Femur (tissue), 1 donor: Measurements from ENCODE around the gene HOXB7.

ENCODE experiments used
- DNase-seq: peaks from one replicate; pipeline ENCODE4 v3.0.0-alpha.2; 2017

HOXB7 gene

DNA sequence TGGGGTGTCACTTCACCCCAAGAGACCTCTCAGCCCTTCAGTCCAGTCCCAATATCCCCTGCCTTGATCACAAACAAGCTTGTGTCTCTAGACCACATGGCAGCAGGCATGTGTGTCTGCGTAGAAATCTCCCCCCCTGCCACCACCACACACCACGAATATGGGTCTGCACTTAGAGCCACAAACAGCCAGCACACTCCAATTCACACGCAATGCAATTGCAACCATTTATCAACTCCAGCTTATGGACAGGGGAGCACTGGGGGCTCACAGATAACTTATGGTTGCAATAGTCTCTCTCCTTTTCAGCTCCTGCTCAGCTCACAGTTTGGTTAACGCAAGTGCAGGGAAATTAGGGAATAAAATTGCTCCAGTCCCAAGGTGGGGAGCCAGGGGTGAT is 12.8 kb upstream of the HOXB7 start:
- DNase-seq: no peak

- no peak for DNase-seq
These were observed 12.0 kb upstream of the HOXB7 start for GRCh38 chr17:48622857-48623256.

DNA sequence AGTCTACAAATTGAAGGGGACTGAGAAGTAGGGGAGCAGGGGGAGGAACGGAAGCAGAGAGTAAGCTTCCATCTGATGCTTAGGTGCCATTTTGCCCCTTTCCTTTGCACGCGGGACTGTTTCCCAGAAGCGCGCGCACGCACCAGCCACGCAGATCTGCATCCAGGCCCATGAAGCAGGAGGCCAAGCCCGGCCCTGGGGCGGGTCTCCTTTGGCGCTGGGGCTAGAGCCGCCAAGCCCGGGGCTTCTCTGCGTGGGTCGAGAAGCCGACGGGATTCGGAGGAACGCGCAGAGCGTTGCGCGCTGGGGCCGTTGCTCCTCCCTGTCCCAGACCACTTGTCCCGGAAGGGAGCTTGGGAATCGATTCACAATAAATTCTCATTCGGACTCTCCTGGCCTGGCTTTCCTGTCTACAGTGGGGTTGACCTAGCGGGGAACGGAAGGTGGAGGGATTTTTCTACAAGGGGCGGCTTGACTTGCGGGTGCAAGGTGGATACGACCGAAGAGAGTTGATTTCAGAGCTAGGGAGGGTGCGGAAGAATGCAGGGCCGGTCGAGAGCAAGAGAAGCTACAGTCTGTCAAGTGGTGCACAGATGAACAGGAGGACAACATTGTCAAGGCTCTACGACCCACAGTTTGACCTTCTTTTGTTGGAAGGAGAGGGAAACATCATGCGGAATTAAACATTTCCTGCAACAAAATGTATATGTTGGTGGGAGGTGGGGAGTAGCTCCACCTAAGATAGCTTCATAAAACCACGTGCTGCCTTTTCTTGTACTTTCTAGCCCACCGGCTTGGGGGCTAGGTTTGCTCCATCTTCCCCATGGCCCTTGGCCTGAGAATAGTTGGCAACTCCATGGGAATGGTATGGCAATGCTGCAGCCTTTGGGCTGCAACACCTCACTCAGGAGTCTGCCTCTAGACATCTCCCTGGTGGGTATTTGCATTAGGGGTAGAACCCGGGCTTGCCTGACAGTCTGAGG is 10.9 kb upstream of the HOXB7 start:
- no peak for DNase-seq

- DNase-seq: no peak
These were observed 9.8 kb upstream of the HOXB7 start for GRCh38 chr17:48620461-48621139.

GRCh38 chr17:48619826-48620449 is 9.1 kb upstream of the HOXB7 start:
- no peak for DNase-seq

GRCh38 chr17:48618256-48618896 is 7.6 kb upstream of the HOXB7 start:
- DNase-seq: peak; percentile 92

DNA sequence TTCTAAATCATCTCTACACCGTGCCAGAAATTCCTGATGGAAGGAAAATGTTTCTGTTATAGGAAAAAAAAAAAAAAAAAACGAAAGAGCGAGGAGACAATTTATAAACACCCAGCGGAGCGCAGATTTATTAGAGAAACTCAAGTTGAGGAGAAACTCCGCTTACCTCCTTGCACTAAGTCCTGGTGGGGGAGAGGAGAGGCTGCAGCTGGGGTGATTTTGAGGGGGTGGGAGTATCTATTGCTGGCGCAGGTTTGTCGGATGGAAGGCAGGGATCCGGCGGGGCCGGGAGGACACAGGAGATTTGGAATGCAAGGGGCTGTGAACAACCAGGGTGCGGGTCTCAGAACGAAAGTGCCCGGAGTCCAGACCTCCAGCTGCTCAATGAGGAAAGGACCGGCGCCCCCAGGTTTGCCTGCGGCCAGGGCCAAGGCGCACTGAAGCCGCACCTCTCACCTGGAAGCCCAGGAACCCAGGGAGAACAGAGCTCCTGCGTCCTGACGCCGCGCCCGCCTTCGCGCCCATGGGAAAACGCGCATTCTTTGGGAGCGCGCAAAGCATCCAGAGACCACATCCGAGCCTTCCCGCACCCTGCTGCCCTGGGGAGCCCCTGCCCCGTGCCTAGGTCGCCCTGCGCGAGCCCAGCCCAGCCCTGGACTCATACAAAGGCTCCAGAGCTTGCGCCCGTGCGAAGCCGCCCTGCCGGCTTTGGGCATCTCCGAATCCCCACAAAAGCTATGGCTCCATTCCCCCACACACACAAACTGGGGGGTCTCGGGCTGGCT is 6.8 kb upstream of the HOXB7 start:
- DNase-seq: no peak

DNA sequence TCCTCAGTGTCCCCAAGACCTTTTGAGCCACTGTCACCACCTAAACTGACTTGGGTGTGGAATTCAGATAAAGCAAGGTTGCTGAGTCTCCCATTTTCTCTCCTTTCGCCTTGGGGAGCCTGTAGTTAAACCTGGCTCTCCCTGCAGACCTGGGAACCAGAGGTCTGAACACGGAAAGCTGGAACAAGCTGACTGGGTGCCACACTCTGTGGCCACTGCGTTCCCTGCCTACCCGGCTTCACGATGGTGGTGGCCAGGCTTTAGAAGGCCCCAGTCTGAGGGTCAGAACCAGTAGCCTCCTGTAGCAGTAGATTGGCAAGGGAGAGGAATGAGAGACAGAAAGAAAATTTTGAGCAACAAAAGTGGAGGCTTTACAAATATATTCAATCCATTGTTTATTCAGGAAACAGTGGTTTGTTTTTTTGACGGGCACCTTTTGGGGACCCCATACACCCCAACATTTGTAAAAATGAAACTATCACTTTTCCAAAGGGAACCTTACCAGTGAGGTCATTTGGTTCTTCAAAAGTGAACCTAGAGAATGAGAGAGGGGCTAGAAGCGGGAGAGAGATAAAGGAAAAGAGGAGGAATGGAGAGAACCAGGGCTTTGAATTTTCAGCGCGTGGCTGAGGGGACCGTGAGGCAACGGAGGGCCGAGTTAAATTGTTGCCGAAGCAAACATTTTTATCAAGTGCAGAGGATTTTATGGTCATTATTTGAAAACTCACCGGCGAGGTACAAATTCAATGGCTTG is 6.1 kb upstream of the HOXB7 start:
- DNase-seq: no peak

GRCh38 chr17:48615963-48616716 is 5.3 kb upstream of the HOXB7 start:
- no peak for DNase-seq

- no peak for DNase-seq
These were observed 4.5 kb upstream of the HOXB7 start, which contains the start of gene HOXB8 for GRCh38 chr17:48615047-48615962. Gene HOXB8 (minus strand): TSS chr17:48615292. CDS start chr17:48614704, 588 bp downstream.

DNA sequence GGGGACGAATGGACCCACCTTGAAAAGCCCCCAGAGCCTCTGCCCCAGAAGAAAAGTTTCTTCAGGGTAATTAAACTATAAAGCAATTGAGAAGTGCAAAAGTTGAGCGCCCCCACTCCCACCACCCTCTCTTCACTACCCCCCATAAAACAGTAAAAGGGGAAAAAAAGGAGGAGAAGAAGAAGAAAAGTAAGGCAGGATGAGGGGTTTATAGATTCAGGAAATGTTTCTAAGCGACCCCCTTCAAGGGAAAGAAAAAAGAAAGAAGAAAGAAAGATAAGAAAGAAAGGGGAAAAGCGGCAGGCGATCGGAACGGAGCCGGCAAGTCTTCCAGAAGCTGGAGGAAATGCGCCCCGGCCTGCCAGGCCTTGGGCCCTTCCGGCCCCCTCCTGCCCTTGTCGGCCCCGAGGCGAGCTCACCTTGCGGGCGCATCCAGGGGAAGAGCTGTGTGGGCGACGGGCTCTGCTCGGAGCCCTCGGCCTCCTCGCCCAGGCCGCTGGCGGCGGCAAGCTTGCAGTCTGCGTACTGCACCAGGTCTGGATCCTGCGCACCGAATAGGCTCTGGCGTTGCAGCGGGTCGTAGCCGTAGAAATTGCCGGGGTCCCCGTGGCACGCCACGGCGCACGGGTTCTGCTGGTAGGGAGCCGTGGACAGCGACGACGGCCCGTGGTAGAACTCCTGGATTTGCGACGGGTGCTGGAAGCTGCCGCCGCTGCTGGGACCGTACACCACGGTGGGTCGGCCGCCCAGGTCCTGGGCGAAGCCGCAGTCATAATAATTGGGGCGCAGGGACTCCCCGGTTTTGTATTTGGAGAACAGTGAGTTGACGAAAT is 3.3 kb upstream of the HOXB7 start:
- DNase-seq: no peak

DNA sequence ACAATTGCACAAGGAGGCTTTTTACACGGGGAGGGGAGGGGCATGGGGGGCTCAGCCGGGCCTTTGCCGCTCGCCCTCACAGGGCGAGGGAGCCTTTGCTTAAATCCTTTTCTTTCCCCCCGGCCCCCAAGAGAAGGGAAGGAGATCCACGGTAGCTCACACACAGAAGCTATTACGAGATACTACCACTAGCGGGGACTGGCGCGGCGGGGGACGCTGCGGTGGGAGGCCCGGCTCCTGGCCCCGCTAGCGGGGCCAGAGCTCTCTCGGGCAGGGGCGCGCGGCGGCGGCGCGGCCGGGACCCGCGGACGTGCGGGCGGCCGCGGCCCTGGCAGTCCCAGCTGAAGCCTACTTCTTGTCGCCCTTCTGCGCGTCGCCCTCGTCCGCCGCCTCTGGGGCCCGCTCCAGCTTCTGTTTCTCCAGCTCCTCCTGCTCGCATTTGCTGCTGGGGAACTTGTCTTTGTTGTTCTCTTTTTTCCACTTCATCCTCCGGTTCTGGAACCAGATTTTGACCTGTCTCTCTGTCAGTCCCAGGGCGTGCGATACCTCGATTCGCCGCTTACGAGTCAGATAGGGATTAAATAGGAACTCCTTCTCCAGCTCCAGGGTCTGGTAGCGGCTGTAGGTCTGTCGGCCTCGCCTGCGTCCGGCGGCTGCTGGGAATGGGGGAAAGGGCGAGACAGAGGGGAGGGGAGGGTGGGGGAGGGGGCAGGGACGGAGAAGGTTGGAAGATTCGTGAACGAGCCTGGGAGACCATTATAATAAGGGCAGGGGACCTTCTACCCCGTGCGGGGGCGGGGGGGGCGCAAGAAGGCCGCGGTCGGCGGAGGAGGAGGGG is 2.3 kb upstream of the HOXB7 start:
- DNase-seq: no peak

DNA sequence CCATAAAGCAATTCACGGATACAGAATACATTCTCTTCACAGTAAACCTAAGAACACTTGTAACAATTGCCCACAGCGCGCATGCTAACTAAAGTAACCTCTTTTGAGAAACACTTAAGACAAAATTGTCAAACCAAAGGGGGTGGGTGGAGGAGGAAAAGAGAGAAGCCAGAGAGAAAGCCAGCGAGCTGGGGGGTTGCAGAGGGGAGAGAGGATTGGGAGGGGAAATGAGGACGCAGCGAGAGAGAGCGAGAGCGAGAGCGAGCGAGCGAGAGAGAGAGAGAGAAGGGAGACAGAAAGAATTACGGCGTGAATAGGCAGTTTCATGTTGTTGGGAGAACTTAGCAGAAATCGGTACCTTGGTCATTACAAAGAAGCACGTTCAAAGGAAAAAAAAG is 1.6 kb upstream of the HOXB7 start:
- no peak for DNase-seq

DNA sequence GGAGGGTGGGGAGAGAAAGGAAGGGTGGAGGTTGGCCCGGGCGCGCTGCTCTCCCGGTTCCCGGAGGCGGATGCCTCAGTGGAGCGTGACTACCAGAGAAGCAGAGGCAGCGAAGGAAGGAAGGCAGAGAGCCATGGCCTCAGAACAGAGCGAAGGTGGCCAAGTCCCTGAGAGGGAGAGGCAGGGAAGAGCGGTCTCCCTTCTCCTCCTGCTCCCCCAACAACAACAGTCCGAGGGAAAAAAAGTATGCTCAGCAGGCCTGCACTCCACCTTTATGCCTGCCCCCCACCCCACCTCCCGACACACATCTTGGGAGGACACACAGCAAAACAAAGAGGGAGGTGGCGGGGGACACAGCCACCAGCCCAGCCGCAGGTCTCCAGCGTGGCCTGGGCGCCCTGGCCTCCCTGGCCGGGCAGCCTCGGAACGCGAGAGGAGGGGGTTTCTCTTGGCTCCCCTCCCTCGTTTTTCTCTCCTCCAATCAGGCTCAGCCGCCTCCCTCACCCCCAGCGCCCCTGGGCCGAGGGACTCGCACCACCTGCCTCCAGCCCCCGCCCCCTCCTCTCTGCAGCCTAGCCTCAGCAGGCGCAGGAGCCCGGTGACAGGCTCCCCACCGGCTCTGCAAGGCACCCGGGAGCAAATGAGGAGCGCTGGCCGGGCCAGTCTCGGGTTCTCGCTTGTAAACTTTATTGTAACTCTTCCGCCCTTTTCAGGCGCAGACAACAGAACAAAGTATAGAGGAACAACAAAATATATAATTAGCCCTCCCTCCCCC is 1.1 kb upstream of the HOXB7 start:
- DNase-seq: no peak

DNA sequence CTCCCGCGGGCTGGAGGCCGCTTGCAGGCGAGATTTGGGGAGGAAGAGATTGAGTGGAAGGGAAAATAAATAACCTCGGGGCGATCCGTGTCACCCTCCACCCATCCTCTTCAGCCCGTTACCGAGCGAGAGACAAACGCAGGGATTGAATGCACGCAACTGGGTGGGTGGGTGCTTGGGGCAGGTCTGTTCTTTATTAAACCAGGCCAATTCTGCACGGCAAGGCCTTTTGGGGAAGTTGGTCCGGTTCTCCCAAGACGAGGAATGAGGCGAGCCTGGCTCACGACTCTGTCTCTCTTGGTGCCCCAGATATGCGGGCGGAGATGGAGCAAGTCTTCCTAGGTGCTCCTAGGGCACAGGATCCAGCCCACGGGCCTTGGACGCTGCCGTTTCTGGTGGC is 396 bp upstream of the HOXB7 start:
- no peak for DNase-seq

DNA sequence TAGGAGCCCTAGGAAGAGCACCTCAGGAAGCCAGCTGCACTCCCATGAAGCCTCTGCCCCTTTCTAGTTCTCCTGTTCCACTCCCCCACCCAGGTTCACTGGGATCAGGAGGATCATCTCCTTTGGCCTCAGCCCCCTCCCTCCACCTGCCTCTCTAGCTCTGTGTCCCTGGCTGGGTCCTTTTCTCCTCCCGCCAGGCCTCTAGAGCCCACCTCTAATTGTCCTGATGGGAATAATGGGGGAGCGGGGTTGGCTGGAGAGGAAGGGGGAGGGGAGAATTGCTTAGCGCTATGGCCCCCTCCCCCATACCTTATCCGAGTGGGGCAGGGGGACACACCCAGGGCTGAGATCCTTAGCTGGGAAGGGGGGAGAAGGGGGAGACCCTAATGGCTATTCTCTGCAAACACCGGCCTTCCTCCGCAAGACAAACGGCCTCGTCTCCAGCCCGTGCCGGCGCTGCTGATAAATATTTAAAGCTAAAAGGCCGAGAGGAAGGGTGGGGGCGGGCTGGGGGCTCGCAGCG is 997 bp downstream of the HOXB7 start:
- no peak for DNase-seq

DNA sequence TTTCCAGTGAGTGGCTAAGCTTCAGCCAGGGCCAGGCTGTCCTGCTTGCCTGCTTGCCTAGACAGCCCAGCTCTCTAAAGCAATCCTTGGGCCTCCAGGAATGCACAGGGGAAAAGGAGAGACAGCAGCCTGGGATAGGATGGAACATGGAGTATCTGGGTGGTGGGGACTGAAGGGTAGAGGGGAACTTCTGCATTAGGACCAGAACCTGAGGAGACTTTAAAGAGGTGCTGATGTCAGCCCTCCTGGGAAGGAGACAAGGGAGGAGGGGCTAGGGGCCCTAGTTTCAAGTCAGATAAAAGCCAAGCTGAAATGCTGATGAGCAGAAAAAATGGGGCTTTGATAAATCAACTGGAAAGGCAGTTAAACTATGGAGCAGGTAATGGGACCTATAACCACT is 1.8 kb downstream of the HOXB7 start:
- no peak for DNase-seq
